Caco-2 (cell line): ENCODE results near the gene ADGRD1. TPM values are rescaled to one million over a fixed set of nuclear protein-coding genes. Genes with fewer than 3 reads are reported as not detected.

ENCODE experiments used
- BruUV-seq: library from RNA; stranded (reverse); fragments of 400-500 nt; replicated peaks from 2 replicates; lab custom pipeline; 2021; lab: Mats Ljungman, UMichigan
- CTCF ChIA-PET: fragments of 300-600 bp; sonication (Branson Sonifier 250); formaldehyde crosslinking; loops from one replicate; lab custom pipeline; 2022; ENCODE audit warnings: antibody characterized with exemption; lab: Charles Lee
- POLR2A ChIA-PET: fragments of 300-600 bp; sonication (Branson Sonifier 250); formaldehyde crosslinking; loops from one replicate; lab custom pipeline; 2022; ENCODE audit warnings: antibody characterized with exemption; lab: Charles Lee
- DNase-seq, 2 experiments: peaks; one replicate each; pipeline versions ENCODE4 v3.0.0 to v3.0.0-alpha.2; 2020 to 2022
- H3K27me3 ChIP-seq: replicated peaks from 2 replicates; pipeline ENCODE4 v1.6.0; 2011; ENCODE audit warnings: low read length; ENCODE audit not compliant: control insufficient read depth, insufficient read depth
- H3K36me3 ChIP-seq: 2 replicates; pipeline ENCODE4 v1.5.1; 2011; ENCODE audit warnings: low read length; ENCODE audit not compliant: control insufficient read depth, insufficient read depth
- H3K4me1 ChIP-seq: fragments of 250-450 bp; sonication (Bioruptor Pico); 2 replicates; pipeline ENCODE4 v1.5.1; 2020; ENCODE audit warnings: mild to moderate bottlenecking
- H3K4me3 ChIP-seq: 2 replicates; pipeline ENCODE4 v1.5.1; 2011; ENCODE audit warnings: low read depth, mild to moderate bottlenecking, control low read depth, low read length
- H3K9me3 ChIP-seq: fragments of 250-450 bp; sonication (Bioruptor Pico); 2 replicates; pipeline ENCODE4 v1.5.1; 2020; ENCODE audit warnings: mild to moderate bottlenecking, moderate library complexity
- H3K27ac Mint-ChIP-seq: one replicate; pipeline ENCODE4 v1.8.0; 2022; ENCODE audit warnings: mixed read lengths; ENCODE audit not compliant: unreplicated experiment
- H3K27me3 Mint-ChIP-seq: one replicate; pipeline ENCODE4 v1.8.0; 2022; ENCODE audit warnings: mixed read lengths; ENCODE audit not compliant: insufficient read depth, unreplicated experiment
- H3K36me3 Mint-ChIP-seq: one replicate; pipeline ENCODE4 v1.8.0; 2022; ENCODE audit warnings: mild to moderate bottlenecking, mixed read lengths; ENCODE audit not compliant: insufficient read depth, unreplicated experiment
- H3K4me1 Mint-ChIP-seq: one replicate; pipeline ENCODE4 v1.8.0; 2022; ENCODE audit warnings: low read depth, mixed read lengths; ENCODE audit not compliant: unreplicated experiment
- H3K4me3 Mint-ChIP-seq: one replicate; pipeline ENCODE4 v1.8.0; 2022; ENCODE audit warnings: mild to moderate bottlenecking, moderate library complexity, mixed read lengths; ENCODE audit not compliant: unreplicated experiment
- H3K9me3 Mint-ChIP-seq: one replicate; pipeline ENCODE4 v1.8.0; 2022; ENCODE audit warnings: mixed read lengths; ENCODE audit not compliant: unreplicated experiment
- intact Hi-C: fragments of 100-400 bp; cut with micrococcal nuclease; formaldehyde crosslinking; loops from one replicate; pipeline ENCODE4 v1.10.0; 2022; ENCODE audit not compliant: unreplicated experiment
- total RNA-seq: library from RNA; stranded (reverse); gene quantifications from 2 replicates; pipeline ENCODE4 v1.2.3, GENCODE V29; 2022
- TF ChIP-seq, protein P1 (sequence below), 2 experiments: fragments of 200-600 bp in 1 of 2; IDR thresholded peaks; 1 replicate in 1 of 2; 2 replicates in 1 of 2; pipeline versions ENCODE4 v1.5.1 to v1.8.0; 2011 to 2022; ENCODE audit warnings: antibody characterized with exemption in 1 of 2, control low read depth in 1 of 2, inconsistent platforms in 1 of 2, low read depth in 1 of 2, low read length in 1 of 2, mild to moderate bottlenecking in 1 of 2, moderate library complexity in 1 of 2; ENCODE audit not compliant: insufficient read depth in 1 of 2, severe bottlenecking in 1 of 2, unreplicated experiment in 1 of 2

ADGRD1 gene
- total RNA-seq, 1 experiment from 2014 or later = 3.6 TPM

- no peaks in the 10 kb centered on the region for H3K9me3 ChIP-seq
- Mint-ChIP-seq H3K4me3 (no peak overlapping the region), H3K9me3 (no peaks in the 10 kb centered on the region), H3K27me3 (peaks cover 11% of the 10 kb centered on the region), H3K36me3 (no peaks in the 10 kb centered on the region), H3K27ac (no peak overlapping the region), H3K4me1 (no peaks in the 10 kb centered on the region)
- ChIA-PET POLR2A (no interaction called here), CTCF (no interaction called here)
- BruUV-seq = no TSS peak
- TF ChIP-seq, protein P1, sequence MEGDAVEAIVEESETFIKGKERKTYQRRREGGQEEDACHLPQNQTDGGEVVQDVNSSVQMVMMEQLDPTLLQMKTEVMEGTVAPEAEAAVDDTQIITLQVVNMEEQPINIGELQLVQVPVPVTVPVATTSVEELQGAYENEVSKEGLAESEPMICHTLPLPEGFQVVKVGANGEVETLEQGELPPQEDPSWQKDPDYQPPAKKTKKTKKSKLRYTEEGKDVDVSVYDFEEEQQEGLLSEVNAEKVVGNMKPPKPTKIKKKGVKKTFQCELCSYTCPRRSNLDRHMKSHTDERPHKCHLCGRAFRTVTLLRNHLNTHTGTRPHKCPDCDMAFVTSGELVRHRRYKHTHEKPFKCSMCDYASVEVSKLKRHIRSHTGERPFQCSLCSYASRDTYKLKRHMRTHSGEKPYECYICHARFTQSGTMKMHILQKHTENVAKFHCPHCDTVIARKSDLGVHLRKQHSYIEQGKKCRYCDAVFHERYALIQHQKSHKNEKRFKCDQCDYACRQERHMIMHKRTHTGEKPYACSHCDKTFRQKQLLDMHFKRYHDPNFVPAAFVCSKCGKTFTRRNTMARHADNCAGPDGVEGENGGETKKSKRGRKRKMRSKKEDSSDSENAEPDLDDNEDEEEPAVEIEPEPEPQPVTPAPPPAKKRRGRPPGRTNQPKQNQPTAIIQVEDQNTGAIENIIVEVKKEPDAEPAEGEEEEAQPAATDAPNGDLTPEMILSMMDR (IDR thresholded peaks at IDR 0.05; ENCODE audit: insufficient read depth in 1 of 2, low read depth in 1 of 2, low read length in 1 of 2, severe bottlenecking in 1 of 2, unreplicated experiment in 1 of 2) = no peak
- no peak overlapping the region for H3K4me3 ChIP-seq
- no peak for DNase-seq
- H3K4me1 ChIP-seq = no peaks in the 10 kb centered on the region
- no peaks in the 10 kb centered on the region for H3K36me3 ChIP-seq
- intact Hi-C loops = no loop called here
- H3K27me3 ChIP-seq = no peaks in the 10 kb centered on the region
Measured at GRCh38 chr12:131138638-131139362, 185.1 kb downstream of the ADGRD1 start.

- Mint-ChIP-seq H3K27me3 (peaks cover 11% of the 10 kb centered on the region), H3K4me3 (no peak overlapping the region), H3K27ac (no peak overlapping the region), H3K36me3 (no peaks in the 10 kb centered on the region), H3K9me3 (no peaks in the 10 kb centered on the region), H3K4me1 (no peaks in the 10 kb centered on the region)
- intact Hi-C loops = no loop called here
- no peak for DNase-seq
- H3K9me3 ChIP-seq = no peaks in the 10 kb centered on the region
- no peaks in the 10 kb centered on the region for H3K36me3 ChIP-seq
- TF ChIP-seq, protein P1 (IDR thresholded peaks at IDR 0.05; ENCODE audit: insufficient read depth in 1 of 2, low read depth in 1 of 2, low read length in 1 of 2, severe bottlenecking in 1 of 2, unreplicated experiment in 1 of 2) = no peak
- H3K4me3 ChIP-seq = no peak overlapping the region
- no TSS peak for BruUV-seq
- no peaks in the 10 kb centered on the region for H3K4me1 ChIP-seq
- CTCF ChIA-PET = no interaction called here
- POLR2A ChIA-PET = no interaction called here
- no peaks in the 10 kb centered on the region for H3K27me3 ChIP-seq
Measured at GRCh38 chr12:131139363-131140068, 185.8 kb downstream of the ADGRD1 start.

DNA sequence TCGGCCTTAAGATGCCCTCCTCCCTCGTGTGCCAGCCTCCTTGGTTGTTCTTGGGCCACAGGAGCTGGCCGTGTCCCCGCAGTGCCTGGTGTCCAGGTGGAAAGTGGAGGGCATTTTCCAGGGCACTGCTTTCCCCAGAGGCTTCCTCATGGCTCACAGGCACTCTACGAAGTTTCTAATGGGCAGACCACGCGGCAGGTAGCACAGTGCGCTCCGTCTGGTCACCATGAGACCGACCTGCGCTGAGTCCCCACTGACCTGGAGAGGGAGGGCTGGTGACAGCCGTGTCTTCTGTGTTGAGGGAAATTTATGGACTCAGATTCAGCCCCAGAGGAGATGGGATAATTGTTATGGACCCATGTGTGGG is 186.3 kb downstream of the ADGRD1 start:
- Mint-ChIP-seq H3K4me1 (no peaks in the 10 kb centered on the region), H3K36me3 (no peaks in the 10 kb centered on the region), H3K4me3 (no peak overlapping the region), H3K9me3 (no peaks in the 10 kb centered on the region), H3K27ac (no peak overlapping the region), H3K27me3 (peaks cover 11% of the 10 kb centered on the region)
- BruUV-seq = no TSS peak
- TF ChIP-seq, protein P1 (IDR thresholded peaks at IDR 0.05; ENCODE audit: insufficient read depth in 1 of 2, low read depth in 1 of 2, low read length in 1 of 2, severe bottlenecking in 1 of 2, unreplicated experiment in 1 of 2) = no peak
- Histone ChIP-seq H3K4me3 (no peak overlapping the region), H3K36me3 (no peaks in the 10 kb centered on the region), H3K9me3 (no peaks in the 10 kb centered on the region), H3K27me3 (no peaks in the 10 kb centered on the region), H3K4me1 (no peaks in the 10 kb centered on the region)
- no peak for DNase-seq
- intact Hi-C loops = no loop called here
- ChIA-PET CTCF (no interaction called here), POLR2A (no interaction called here)
